ENCODE data around the gene DGKH. TPM values are rescaled to one million over a fixed set of nuclear protein-coding genes. Genes with fewer than 3 reads are reported as not detected.

The DGKH gene
- total RNA-seq, 1 experiment from 2014 or later: 9.2 TPM

GRCh38 chr13:42283574-42283973 lies 235.1 kb downstream of the DGKH start:
- H3K27ac ChIP-seq (ENCODE audit: low read depth, low read length): no peak overlapping the region
- CTCF ChIA-PET: no interaction called here
- H3K4me3 ChIP-seq (replicated peaks in 1 of 2; ENCODE audit: low read depth in 1 of 2, low read length in 2 of 2): no peak overlapping the region
- no peak overlapping the region for H3K9ac ChIP-seq (ENCODE audit: low read length)
- H3K36me3 ChIP-seq (ENCODE audit: control insufficient read depth in 1 of 2, insufficient read depth in 2 of 2, low read length in 2 of 2): peaks cover 5% of the 10 kb centered on the region in 2 experiments; a peak in 2 of 4 replicates
- no peak for ATAC-seq
- BruUV-seq (replicated peaks): no TSS peak
- H3K9me2 ChIP-seq (ENCODE audit: insufficient read depth): no peaks in the 10 kb centered on the region
- no peaks in the 10 kb centered on the region for H3K9me3 ChIP-seq (ENCODE audit: control insufficient read depth in 1 of 2, insufficient read depth in 1 of 2, low read depth in 1 of 2, low read length in 2 of 2)
- no peak overlapping the region for H3K4me2 ChIP-seq (ENCODE audit: low read length)
- H2AFZ ChIP-seq (ENCODE audit: low read depth, low read length, poor library complexity, severe bottlenecking): no peak overlapping the region
- H3K79me2 ChIP-seq (ENCODE audit: insufficient read depth, low read length): peaks cover 39% of the 10 kb centered on the region; the same call in 1 of the 2 replicates
- intact Hi-C loops (cut with micrococcal nuclease): no loop called here
- H4K20me1 ChIP-seq (ENCODE audit: insufficient read depth): no peaks in the 10 kb centered on the region
- POLR2A ChIA-PET: no interaction called here
- RAD21 ChIA-PET (ENCODE audit: low non-redundant PET in 1 of 2, low total read pairs in 2 of 2, uncharacterized antibody in 2 of 2, unreplicated experiment in 2 of 2): no interaction called here
- TF ChIP-seq EGR1 (IDR thresholded peaks at IDR 0.05; ENCODE audit: low read depth) (no peak), FOSL1 (IDR thresholded peaks at IDR 0.05; ENCODE audit: low read depth) (no peak), POLR2AphosphoS5 (IDR thresholded peaks at IDR 0.05; ENCODE audit: low read depth, low read length) (no peak), CBX3 (IDR thresholded peaks at IDR 0.05; ENCODE audit: low read depth) (no peak), MAX (IDR thresholded peaks at IDR 0.05) (no peak), ELF1 (IDR thresholded peaks at IDR 0.05; ENCODE audit: borderline replicate concordance, low read depth) (no peak), POLR2A (IDR thresholded peaks at IDR 0.05; ENCODE audit: borderline replicate concordance, extremely low read depth, insufficient read depth, insufficient read length) (no peak), SRF (IDR thresholded peaks at IDR 0.05; ENCODE audit: low read depth) (no peak), JUND (IDR thresholded peaks at IDR 0.05) (no peak), ZFX (IDR thresholded peaks at IDR 0.05) (no peak), YY1 (IDR thresholded peaks at IDR 0.05; ENCODE audit: extremely low read depth, insufficient replicate concordance, low read depth, low read length) (no peak), SIN3A (IDR thresholded peaks at IDR 0.05; ENCODE audit: low read depth) (no peak)
- no peak for DNase-seq (ENCODE audit: low read depth, low spot score)
- H3K4me1 ChIP-seq (ENCODE audit: control insufficient read depth in 1 of 2, insufficient read depth in 2 of 2, low read length in 2 of 2): no peaks in the 10 kb centered on the region
- no peaks in the 10 kb centered on the region for H3K27me3 ChIP-seq (ENCODE audit: insufficient read depth, low read length)

DNA sequence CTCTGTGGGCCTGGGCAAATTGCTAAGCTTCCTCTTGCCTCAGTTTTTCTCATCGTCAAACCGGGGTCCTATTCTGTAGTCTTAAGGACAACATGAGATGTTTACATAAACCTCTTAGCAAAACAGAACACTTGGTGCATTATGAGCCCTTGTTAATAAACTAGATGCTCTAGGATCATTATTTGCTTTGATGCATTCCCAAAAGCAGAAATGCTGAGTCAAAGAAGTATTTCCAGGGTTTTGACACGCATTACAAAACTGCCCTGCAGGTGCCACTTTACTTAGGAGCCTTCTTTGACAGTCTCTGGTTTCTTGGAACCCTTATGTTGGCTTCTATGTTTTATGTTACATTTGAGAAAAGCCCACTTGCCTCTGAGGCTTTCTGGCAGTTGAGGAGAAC lies 235.6 kb downstream of the DGKH start:
- Histone ChIP-seq H4K20me1 (ENCODE audit: insufficient read depth) (no peaks in the 10 kb centered on the region), H3K9ac (ENCODE audit: low read length) (no peak overlapping the region), H2AFZ (ENCODE audit: low read depth, low read length, poor library complexity, severe bottlenecking) (no peak overlapping the region), H3K27ac (ENCODE audit: low read depth, low read length) (no peak overlapping the region), H3K36me3 (ENCODE audit: control insufficient read depth in 1 of 2, insufficient read depth in 2 of 2, low read length in 2 of 2) (peaks cover 5% of the 10 kb centered on the region in 2 experiments; a peak in 2 of 4 replicates), H3K4me1 (ENCODE audit: control insufficient read depth in 1 of 2, insufficient read depth in 2 of 2, low read length in 2 of 2) (no peaks in the 10 kb centered on the region), H3K4me2 (ENCODE audit: low read length) (no peak overlapping the region), H3K9me2 (ENCODE audit: insufficient read depth) (no peaks in the 10 kb centered on the region), H3K27me3 (ENCODE audit: insufficient read depth, low read length) (no peaks in the 10 kb centered on the region), H3K9me3 (ENCODE audit: control insufficient read depth in 1 of 2, insufficient read depth in 1 of 2, low read depth in 1 of 2, low read length in 2 of 2) (no peaks in the 10 kb centered on the region), H3K4me3 (replicated peaks in 1 of 2; ENCODE audit: low read depth in 1 of 2, low read length in 2 of 2) (no peak overlapping the region), H3K79me2 (ENCODE audit: insufficient read depth, low read length) (peaks cover 34% of the 10 kb centered on the region; the same call in 1 of the 2 replicates)
- BruUV-seq (replicated peaks): no TSS peak
- ChIA-PET RAD21 (ENCODE audit: low non-redundant PET in 1 of 2, low total read pairs in 2 of 2, uncharacterized antibody in 2 of 2, unreplicated experiment in 2 of 2) (no interaction called here), POLR2A (no interaction called here), CTCF (no interaction called here)
- DNase-seq (ENCODE audit: low read depth, low spot score) (no peak), ATAC-seq (no peak)
- intact Hi-C loops (cut with micrococcal nuclease): no loop called here
- TF ChIP-seq RAD21 (IDR thresholded peaks at IDR 0.05; ENCODE audit: low read depth) (no peak), EZH2phosphoT487 (IDR thresholded peaks at IDR 0.05; ENCODE audit: borderline replicate concordance) (no peak), SIN3A (IDR thresholded peaks at IDR 0.05; ENCODE audit: low read depth) (no peak), TCF7L2 (IDR thresholded peaks at IDR 0.05; ENCODE audit: borderline replicate concordance, extremely low read depth, insufficient read depth, insufficient read length) (no peak), CEBPB (IDR thresholded peaks at IDR 0.05; ENCODE audit: low read depth) (no peak), SRF (IDR thresholded peaks at IDR 0.05; ENCODE audit: low read depth) (no peak), YY1 (IDR thresholded peaks at IDR 0.05; ENCODE audit: extremely low read depth, insufficient replicate concordance, low read depth, low read length) (no peak), ZFX (IDR thresholded peaks at IDR 0.05) (no peak)
- TF ChIP-seq, protein P1, sequence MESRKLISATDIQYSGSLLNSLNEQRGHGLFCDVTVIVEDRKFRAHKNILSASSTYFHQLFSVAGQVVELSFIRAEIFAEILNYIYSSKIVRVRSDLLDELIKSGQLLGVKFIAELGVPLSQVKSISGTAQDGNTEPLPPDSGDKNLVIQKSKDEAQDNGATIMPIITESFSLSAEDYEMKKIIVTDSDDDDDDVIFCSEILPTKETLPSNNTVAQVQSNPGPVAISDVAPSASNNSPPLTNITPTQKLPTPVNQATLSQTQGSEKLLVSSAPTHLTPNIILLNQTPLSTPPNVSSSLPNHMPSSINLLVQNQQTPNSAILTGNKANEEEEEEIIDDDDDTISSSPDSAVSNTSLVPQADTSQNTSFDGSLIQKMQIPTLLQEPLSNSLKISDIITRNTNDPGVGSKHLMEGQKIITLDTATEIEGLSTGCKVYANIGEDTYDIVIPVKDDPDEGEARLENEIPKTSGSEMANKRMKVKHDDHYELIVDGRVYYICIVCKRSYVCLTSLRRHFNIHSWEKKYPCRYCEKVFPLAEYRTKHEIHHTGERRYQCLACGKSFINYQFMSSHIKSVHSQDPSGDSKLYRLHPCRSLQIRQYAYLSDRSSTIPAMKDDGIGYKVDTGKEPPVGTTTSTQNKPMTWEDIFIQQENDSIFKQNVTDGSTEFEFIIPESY (IDR thresholded peaks at IDR 0.05; ENCODE audit: extremely low read depth, insufficient replicate concordance, low read length): no peak
- TF ChIP-seq, protein P2, sequence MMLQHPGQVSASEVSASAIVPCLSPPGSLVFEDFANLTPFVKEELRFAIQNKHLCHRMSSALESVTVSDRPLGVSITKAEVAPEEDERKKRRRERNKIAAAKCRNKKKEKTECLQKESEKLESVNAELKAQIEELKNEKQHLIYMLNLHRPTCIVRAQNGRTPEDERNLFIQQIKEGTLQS (IDR thresholded peaks at IDR 0.05): no peak

Data from HCT116 (cell line).